HG02852 (cell line): ENCODE results near the gene SCUBE2.

ENCODE experiments used
- ATAC-seq: cut with Tn5 transposase; IDR thresholded peaks from one replicate; pipeline ENCODE4 v1.9.1; 2021; ENCODE audit warnings: mild to moderate bottlenecking, moderate library complexity; ENCODE audit not compliant: unreplicated experiment

Gene SCUBE2

GRCh38 chr11:9076046-9076445, 15.4 kb downstream of the SCUBE2 start:
- no peak for ATAC-seq

DNA sequence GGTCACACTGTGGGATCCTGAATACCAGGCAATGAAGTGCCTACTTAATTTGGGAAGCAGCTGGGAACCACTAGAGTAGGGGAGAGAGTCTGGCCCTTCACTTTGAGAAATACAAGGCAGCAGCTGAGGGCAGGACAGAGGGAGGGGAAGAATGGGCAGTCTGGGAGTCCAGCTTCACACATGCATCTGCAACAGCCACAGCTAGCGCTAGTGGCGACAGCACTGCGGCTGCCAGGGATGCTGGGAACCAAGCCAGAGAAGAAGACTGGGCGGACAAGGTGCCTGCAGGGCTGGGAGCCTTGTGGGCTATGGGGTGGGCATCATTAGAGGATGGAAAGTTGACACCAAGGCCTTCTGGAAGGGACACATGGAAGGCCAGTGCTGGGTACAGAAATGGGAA, 15.8 kb downstream of the SCUBE2 start:
- no peak for ATAC-seq

DNA sequence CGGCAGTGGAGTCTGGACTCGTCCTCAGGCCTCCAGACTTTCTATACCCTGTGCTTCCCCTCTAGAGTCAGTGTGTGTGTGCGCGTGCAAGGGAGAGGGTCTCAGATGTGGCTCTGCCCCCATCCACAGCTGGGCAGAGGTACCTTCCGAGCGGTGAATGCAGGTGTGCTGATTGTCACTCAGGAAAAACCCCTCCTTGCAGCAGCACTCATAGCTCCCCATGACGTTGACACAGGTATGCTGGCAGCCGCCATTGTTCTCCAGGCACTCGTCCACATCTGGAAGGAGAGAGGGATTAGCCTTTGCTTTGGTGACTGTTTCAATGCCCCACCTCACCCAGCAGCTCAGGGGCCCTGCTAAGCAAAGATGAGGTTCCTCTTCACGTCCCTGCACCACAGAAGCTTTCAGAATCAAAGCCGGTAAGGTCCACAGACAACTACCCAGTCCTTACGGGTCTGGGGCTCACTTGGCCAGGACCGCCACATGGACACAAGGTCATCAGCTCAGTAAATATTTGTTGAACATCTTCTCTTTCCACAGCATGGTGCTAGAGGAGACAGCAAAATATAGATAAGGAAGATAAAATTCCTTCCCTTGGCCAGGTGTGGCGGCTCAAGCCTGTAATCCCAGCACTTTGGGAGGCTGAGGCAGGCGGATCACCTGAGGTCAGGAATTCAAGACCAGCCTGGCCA, 16.9 kb downstream of the SCUBE2 start:
- no peak for ATAC-seq

DNA sequence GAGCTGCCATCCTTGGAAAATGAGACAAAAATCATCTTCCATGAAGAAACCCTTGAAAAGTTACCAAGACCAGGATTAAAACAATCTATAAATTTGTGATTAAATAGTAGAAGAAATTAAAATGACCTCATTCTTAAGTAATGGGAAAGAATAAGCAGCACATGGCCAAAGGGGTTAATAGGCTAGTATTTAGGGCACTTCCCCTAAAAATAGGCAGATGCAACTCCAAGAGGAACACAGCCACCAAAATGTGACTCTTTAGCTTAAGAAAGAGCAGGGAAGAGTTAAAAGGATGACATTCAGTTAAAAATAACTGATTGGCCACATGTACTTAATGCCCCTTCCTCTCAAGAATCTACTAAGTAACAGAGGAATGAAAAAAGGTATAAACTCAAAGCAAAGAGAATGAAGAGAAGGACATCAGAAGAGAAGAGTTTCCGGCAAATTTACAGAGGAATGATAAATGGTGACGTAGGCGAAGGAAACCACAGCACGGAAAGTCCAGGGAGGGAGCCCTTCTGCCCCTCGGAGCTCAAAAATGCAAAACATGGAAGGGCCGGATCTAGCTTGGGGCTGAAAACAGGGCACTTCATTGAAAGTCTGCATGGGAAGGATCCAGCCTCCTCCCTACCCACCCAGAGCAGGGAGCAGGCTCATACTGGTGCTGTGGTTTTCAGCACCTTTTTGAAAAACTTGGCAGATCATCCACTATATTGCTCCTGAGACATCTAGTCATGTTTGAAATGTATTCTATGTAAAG, 17.8 kb downstream of the SCUBE2 start:
- no peak for ATAC-seq

DNA sequence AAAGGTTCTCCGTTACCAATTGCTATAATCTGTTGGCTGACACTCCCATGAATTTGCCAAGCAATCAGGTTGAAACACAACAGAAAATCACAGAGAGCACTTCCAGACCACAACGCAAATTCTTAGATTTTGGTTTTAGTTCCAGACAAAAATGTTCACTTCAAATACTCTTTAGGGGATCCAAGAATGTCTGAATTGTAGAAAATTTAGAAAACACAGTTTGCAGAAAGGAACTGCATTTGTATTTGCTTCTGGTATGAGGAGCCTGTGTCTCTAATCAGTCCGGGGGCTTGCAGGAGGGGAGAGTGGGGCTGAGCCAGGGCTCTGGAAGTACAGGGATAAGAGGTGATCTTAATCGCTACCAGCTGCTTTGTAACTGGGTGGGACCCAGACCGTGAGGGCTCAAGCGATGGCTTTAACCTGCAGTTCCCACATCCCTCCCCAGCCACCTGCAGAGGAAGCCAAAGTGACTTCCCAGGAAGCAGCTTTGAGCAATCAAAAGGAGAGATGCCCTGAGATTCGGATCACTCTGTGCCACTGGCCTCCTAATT, 18.7 kb downstream of the SCUBE2 start:
- no peak for ATAC-seq

DNA sequence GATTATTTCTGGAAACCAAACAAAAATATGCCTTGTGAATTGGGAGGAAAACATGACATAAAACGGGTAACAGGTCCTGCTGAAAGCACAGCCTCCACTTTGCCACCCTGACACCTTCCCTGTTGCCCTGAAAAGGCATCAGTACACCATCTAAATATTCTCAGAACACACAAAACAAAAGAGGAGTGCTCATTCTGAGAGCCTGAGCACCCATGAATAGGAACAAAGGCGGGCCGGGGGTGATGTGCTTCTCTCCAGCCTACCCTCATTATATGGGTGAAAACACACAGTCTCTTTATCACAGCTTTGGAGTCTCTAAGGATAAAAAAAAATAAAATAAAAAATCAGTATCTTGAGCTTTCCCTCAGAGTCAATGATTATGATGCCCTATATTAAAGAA, 19.7 kb downstream of the SCUBE2 start:
- ATAC-seq: peak; percentile 66

GRCh38 chr11:9070749-9071491, 20.5 kb downstream of the SCUBE2 start:
- ATAC-seq: no peak

DNA sequence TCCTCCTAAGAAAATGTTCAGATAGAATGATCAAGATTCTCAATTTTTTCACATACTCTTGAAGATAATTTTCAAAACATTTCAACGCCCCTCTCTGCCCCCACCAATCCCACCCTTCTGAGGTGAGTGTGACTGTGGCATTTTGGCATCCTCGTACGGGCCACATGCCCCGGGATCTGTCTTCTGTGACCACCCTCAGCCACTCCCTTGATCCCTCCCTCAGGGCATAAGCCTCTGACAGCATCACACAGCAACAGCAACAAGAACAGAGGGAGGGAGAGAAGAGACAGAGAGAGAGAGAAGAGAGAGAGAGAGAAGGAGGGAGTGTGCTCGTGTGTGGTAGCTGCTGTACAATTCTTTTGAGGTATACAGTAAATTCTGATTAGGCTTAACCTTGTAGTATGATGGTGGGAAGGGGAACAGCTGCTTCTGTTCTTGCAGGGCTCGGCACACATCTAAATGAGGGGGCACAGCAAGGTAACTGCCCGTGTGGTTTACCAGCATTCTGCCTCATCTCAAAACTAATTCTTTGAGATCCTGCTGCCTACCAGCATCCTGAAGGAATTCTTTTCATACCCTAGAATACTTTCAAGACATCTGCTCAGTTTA, 21.4 kb downstream of the SCUBE2 start:
- no peak for ATAC-seq

GRCh38 chr11:9069256-9069655, 22.1 kb downstream of the SCUBE2 start:
- ATAC-seq: no peak

DNA sequence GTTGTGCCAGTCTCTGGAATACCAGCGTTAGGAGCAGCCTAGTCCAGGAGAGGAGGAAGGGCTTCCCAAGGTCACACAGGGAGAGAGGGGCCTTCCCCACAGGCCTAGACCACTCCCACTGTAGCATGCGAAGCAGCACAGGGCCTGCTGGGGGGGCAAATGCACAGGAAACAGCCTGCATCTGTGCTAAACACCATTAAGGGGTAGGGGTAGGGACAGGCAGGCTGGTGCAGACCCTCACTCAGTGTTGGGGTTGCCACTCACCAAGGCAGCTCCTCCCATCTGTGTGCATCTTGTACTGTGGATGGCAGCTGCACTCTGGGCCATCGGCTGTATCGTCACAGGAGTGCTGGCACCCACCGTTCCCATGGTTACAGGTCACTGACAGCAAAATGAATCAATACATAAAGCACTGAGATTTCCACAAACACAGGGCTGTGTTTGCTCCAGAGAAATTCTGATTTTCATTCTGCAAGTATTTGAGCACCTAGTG, 24.9 kb downstream of the SCUBE2 start:
- no peak for ATAC-seq

GRCh38 chr11:9065607-9066432, 25.6 kb downstream of the SCUBE2 start:
- no peak for ATAC-seq

GRCh38 chr11:9061807-9062206, 29.6 kb downstream of the SCUBE2 start:
- no peak for ATAC-seq

GRCh38 chr11:9060700-9061111, 30.7 kb downstream of the SCUBE2 start:
- peak; percentile 89 for ATAC-seq

- ATAC-seq: no peak
These were observed 32.0 kb downstream of the SCUBE2 start for GRCh38 chr11:9059406-9059805.

GRCh38 chr11:9057888-9058287, 33.5 kb downstream of the SCUBE2 start:
- no peak for ATAC-seq

DNA sequence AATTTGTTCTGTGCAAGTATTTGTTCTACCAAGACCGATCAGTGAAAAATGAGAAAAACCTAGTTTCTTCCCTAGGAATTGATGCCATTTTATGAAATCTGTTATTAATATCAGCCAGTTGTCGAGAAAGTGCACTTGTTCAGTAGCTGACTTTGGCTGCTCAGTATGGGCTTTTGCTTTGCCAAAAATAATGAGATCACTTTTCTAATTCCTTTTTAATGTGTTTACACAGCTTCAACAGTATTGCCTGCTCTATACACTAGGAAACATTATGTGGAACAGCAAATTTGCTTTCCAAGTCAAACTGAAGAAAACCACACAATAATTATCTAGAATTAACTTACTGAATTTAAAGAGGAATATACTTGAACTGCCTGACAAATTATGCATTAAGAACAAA, 34.4 kb downstream of the SCUBE2 start:
- ATAC-seq: no peak

GRCh38 chr11:9056467-9056866, 34.9 kb downstream of the SCUBE2 start:
- ATAC-seq: no peak

DNA sequence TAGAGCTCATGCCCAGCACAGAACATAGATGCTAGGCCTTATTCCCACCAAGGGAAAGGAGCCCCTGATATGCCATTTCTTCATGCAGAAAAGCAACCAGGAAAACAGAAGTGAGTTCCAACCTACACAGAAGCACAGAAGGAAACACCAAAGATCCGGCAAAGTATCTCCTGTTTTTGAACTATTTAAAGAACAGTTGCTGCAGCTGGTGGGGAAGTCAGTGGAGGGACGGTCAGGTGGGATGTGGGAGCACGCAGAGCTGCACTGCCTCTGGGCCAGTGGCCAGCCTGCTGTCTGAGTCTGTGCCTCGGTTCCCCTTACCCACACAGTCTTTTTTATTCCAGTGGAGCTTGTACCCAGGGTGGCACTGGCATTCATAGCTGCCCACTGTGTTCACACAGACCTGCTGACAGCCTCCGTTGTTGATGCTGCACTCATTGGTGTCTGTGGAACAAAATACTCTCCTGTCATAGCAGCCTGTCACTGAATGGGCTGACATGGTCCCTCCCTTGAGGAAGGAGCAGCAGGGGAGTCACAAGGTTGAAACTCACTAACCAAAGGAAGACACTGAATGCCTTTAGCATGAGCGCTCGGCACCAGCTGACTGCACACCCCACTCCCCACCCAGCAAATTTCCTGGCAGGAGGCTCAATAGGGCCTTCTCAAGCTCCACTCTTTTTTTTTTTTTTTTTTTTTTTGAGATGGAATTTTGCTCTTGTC, 37.9 kb downstream of the SCUBE2 start:
- ATAC-seq: no peak

DNA sequence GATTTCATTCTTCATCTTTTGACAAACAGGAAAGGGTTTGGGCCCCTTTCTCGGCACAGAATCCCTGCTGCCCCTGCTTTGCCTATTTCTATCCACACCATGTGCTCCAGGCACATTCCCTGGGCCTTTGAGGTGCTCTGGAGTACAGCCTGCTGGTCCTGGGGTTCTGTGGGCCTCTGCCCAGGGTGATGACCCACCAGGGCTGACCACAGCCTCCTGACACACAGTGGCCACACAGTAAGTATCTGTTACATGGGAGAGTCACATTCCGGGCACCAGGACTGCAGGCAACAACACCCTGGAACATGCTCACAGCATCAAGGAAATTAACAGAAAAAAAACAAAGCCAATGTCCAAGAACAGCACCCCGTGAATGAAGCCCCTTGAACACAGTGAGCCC, 39.1 kb downstream of the SCUBE2 start:
- no peak for ATAC-seq
